GM18517 (cell line): ENCODE measurements around the gene CYP27A1.

ENCODE experiments used
- ATAC-seq: cut with Tn5 transposase; IDR thresholded peaks from one replicate; pipeline ENCODE4 v1.9.1; 2021; ENCODE audit warnings: mild to moderate bottlenecking, moderate library complexity; ENCODE audit not compliant: unreplicated experiment

Gene CYP27A1

GRCh38 chr2:218781691-218782527 lies at the start of gene CYP27A1:
CYP27A1 (plus strand) TSS chr2:218782147; CDS start chr2:218782183, 36 bp downstream.
- no peak for ATAC-seq

GRCh38 chr2:218732761-218733158 lies 49.2 kb upstream of the CYP27A1 start:
- ATAC-seq, result no peak

GRCh38 chr2:218733171-218734021 lies 48.6 kb upstream of the CYP27A1 start:
- ATAC-seq, result peak; percentile 73

- no peak for ATAC-seq
These were observed 47.6 kb upstream of the CYP27A1 start for GRCh38 chr2:218734190-218734975.

GRCh38 chr2:218736531-218736930 lies 45.4 kb upstream of the CYP27A1 start:
- no peak for ATAC-seq

GRCh38 chr2:218743068-218743467 lies 38.9 kb upstream of the CYP27A1 start:
- ATAC-seq, result no peak

- no peak for ATAC-seq
These were observed 37.3 kb upstream of the CYP27A1 start for GRCh38 chr2:218744615-218745014.

- no peak for ATAC-seq
These were observed 36.8 kb upstream of the CYP27A1 start for GRCh38 chr2:218745160-218745558.

- no peak for ATAC-seq
These were observed 36.1 kb upstream of the CYP27A1 start for GRCh38 chr2:218745559-218746469.

- ATAC-seq, result no peak
These were observed 35.5 kb upstream of the CYP27A1 start for GRCh38 chr2:218746470-218746795.

GRCh38 chr2:218746960-218747359 lies 35.0 kb upstream of the CYP27A1 start:
- no peak for ATAC-seq

GRCh38 chr2:218748741-218749441 lies 33.1 kb upstream of the CYP27A1 start:
- ATAC-seq, result no peak

- ATAC-seq, result no peak
These were observed 27.7 kb upstream of the CYP27A1 start for GRCh38 chr2:218754201-218754600.

GRCh38 chr2:218754781-218755180 lies 27.2 kb upstream of the CYP27A1 start:
- ATAC-seq, result no peak

GRCh38 chr2:218755198-218755566 lies 26.8 kb upstream of the CYP27A1 start:
- ATAC-seq, result no peak

- ATAC-seq, result no peak
These were observed 26.2 kb upstream of the CYP27A1 start for GRCh38 chr2:218755567-218756404.

- ATAC-seq, result no peak
These were observed 25.2 kb upstream of the CYP27A1 start for GRCh38 chr2:218756599-218757377.

- no peak for ATAC-seq
These were observed 20.2 kb upstream of the CYP27A1 start for GRCh38 chr2:218761795-218762194.
